Measurements from ENCODE around the gene RUBCN.

The RUBCN gene

DNA sequence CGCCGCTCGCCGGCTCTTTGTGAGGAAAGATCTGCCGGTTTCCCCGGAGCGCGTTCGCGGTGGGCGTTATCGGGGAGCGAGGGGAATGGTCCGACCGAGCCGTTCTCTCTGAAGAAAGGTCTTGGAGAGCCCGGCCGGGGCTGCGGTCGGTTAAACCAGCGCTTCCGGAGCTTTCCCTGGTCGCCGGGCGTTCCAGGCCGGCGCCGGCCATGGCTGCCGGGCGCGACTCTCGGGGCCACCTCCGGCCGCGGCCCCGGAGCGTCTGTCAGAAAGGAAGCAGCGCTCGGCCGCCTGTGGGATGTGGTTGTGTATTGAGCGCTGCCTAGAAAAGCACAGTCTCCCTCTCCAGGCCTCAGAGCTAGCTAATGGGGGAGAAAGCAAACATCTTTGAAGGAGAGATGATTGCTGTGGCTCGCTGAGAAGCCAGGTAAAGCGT, 13.7 kb upstream of the RUBCN start:
- no peak overlapping the region for H3K27ac ChIP-seq (ENCODE audit: low read depth, low read length)
- no peaks in the 10 kb centered on the region for H3K9me3 ChIP-seq (ENCODE audit: control insufficient read depth, insufficient read depth, low read depth, low read length)
- H3K9ac ChIP-seq (ENCODE audit: low read length), result peak overlapping the region; percentile 59
- peak overlapping the region; percentile 81 for H3K4me3 ChIP-seq (ENCODE audit: low read depth, low read length)
- H3K36me3 ChIP-seq (ENCODE audit: control insufficient read depth, insufficient read depth, low read length), result no peaks in the 10 kb centered on the region
- H3K27me3 ChIP-seq (ENCODE audit: control insufficient read depth, insufficient read depth, low read length), result peaks cover 25% of the 10 kb centered on the region
- peaks cover 6% of the 10 kb centered on the region; the same call in 1 of the 2 replicates for H3K4me1 ChIP-seq (ENCODE audit: control insufficient read depth, insufficient read depth, low read length)

DNA sequence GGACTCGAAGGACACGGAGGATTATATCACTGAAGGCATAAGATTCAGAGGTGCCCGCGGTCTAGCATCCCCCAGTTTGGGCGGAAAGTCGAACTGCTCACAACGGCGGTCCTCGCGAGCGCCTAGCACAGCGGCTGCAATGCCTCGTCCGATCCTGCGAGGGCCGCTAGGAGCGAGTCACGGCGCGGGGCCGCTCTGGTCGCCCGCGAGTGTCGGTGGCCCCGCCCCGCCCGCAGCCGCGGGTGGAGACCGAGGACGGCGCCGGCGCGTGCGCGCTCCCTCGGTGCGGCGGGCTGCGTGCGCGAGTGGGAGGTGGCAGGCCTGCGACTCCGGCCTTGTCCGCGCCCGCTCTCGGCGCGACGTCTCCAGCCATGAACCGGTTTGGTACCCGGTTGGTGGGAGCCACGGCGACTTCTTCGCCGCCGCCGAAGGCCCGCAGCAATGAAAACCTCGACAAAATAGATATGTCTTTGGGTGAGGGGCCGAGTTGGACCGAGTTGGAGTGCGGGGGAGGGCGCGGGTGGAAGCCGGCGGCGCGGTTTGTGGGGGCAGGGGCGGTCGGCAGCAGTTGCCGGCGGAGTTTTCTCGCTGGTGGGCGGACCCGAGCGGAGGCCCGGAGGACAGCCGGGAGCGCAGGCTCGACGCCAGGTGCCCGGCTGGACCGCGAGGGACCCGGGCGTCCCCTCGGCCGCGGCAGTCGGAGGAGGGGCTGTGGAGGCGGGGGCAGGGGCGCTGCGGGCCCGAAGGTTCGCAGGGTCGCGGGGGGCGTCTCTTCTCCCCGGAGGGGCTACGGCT, 13.1 kb upstream of the RUBCN start, which contains the start of gene FYTTD1:
TSS of gene FYTTD1 (plus strand) at position 283 of the 795 bp plus-strand sequence. CDS start at position 372, 89 bp downstream.
- Histone ChIP-seq H3K9ac (ENCODE audit: low read length) (peak within 1 kb of the TSS; percentile 59), H3K27ac (ENCODE audit: low read depth, low read length) (no peak within 1 kb of the TSS), H3K36me3 (ENCODE audit: control insufficient read depth, insufficient read depth, low read length) (no peaks in the 10 kb centered on the region), H3K4me3 (ENCODE audit: low read depth, low read length) (peak within 1 kb of the TSS; percentile 81), H3K4me1 (ENCODE audit: control insufficient read depth, insufficient read depth, low read length) (peaks cover 6% of the 10 kb centered on the region; the same call in 1 of the 2 replicates), H3K27me3 (ENCODE audit: control insufficient read depth, insufficient read depth, low read length) (peaks cover 25% of the 10 kb centered on the region), H3K9me3 (ENCODE audit: control insufficient read depth, insufficient read depth, low read depth, low read length) (no peaks in the 10 kb centered on the region)

DNA sequence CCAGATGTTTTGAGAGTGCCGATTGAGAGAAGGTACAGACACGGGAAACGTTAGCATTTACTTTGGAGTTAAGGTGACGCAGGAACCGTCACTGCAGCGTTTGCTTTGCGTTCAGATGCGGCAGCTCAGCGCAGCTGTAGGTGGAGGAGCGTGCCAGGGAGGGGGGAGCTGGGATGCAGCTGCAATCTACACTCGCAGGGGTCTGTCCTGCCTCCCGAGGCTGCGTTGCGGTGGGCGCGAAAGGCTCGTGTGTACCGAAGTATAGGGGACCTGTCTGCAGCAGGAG, 12.6 kb upstream of the RUBCN start:
- Histone ChIP-seq H3K27ac (ENCODE audit: low read depth, low read length) (no peak overlapping the region), H3K9ac (ENCODE audit: low read length) (peak overlapping the region; percentile 59), H3K4me1 (ENCODE audit: control insufficient read depth, insufficient read depth, low read length) (peaks cover 6% of the 10 kb centered on the region; the same call in 1 of the 2 replicates), H3K36me3 (ENCODE audit: control insufficient read depth, insufficient read depth, low read length) (no peaks in the 10 kb centered on the region), H3K27me3 (ENCODE audit: control insufficient read depth, insufficient read depth, low read length) (peaks cover 25% of the 10 kb centered on the region), H3K4me3 (ENCODE audit: low read depth, low read length) (peak overlapping the region; percentile 81), H3K9me3 (ENCODE audit: control insufficient read depth, insufficient read depth, low read depth, low read length) (no peaks in the 10 kb centered on the region)

DNA sequence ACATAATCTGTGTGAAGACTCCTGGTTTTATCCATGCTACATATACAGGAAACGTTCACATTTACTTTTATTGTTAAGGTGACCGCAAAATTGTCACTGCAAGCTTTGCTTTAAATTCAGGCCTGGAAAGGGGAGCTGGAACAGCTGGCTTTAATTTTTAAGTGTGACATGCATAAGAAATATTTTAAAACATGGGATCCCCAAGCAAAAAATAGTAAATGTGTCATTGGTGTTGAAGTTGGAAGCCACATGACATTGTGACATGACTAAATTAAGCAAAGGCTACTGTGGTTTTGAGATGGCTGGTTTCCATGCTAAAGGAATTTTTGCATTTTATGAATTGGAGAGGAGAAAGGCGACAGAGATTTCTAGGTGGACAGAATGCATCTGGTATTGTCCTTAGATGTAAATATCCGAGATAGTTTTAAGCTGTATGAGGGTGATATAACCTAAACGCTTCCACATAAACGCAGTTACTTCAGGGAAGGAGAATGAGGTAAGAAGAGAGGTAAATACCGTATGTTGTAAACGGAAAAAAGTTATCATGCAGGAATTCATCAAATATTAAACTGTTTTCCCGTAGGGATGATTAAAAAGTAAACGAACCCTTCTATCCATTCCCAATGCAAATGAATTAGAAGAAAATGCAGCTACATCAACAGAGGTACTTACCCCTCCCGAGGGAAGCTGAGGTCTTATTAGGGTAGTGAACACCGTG, 12.1 kb upstream of the RUBCN start:
- Histone ChIP-seq H3K4me3 (ENCODE audit: low read depth, low read length) (peak overlapping the region; percentile 81), H3K27me3 (ENCODE audit: control insufficient read depth, insufficient read depth, low read length) (peaks cover 25% of the 10 kb centered on the region), H3K4me1 (ENCODE audit: control insufficient read depth, insufficient read depth, low read length) (peaks cover 6% of the 10 kb centered on the region; the same call in 1 of the 2 replicates), H3K27ac (ENCODE audit: low read depth, low read length) (no peak overlapping the region), H3K36me3 (ENCODE audit: control insufficient read depth, insufficient read depth, low read length) (no peaks in the 10 kb centered on the region), H3K9me3 (ENCODE audit: control insufficient read depth, insufficient read depth, low read depth, low read length) (no peaks in the 10 kb centered on the region), H3K9ac (ENCODE audit: low read length) (peak overlapping the region; percentile 59)

DNA sequence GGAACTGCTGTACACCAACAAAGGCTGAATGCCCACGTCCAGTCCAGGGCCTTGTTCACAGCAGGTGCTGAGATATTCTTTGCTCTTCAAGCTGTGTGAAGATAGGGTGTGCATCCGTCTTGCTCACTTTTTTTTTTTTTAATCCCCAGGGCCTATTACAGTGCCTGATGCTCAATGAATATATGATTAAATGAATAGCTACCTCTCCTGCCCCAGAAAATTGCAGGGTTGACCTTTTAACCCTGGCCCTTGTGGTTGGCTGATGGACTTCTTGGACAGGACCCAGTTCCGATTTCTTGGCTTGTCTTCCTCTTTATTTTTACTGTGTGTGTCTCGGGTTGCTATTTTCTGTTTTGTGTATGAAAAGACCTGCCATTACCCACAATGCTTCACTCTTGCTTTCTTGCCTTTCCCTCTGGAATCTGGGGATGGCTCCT, 10.1 kb upstream of the RUBCN start:
- Histone ChIP-seq H3K4me3 (ENCODE audit: low read depth, low read length) (no peak overlapping the region), H3K9ac (ENCODE audit: low read length) (no peak overlapping the region), H3K36me3 (ENCODE audit: control insufficient read depth, insufficient read depth, low read length) (no peaks in the 10 kb centered on the region), H3K4me1 (ENCODE audit: control insufficient read depth, insufficient read depth, low read length) (peaks cover 6% of the 10 kb centered on the region; the same call in 1 of the 2 replicates), H3K27me3 (ENCODE audit: control insufficient read depth, insufficient read depth, low read length) (peaks cover 25% of the 10 kb centered on the region), H3K27ac (ENCODE audit: low read depth, low read length) (no peak overlapping the region), H3K9me3 (ENCODE audit: control insufficient read depth, insufficient read depth, low read depth, low read length) (no peaks in the 10 kb centered on the region)

GRCh38 chr3:197746209-197746608, 9.5 kb upstream of the RUBCN start:
- H3K9me3 ChIP-seq (ENCODE audit: control insufficient read depth, insufficient read depth, low read depth, low read length), result no peaks in the 10 kb centered on the region
- H3K27ac ChIP-seq (ENCODE audit: low read depth, low read length), result no peak overlapping the region
- no peak overlapping the region for H3K9ac ChIP-seq (ENCODE audit: low read length)

GRCh38 chr3:197742787-197743186, 6.1 kb upstream of the RUBCN start:
- no peak overlapping the region for H3K27ac ChIP-seq (ENCODE audit: low read depth, low read length)

More at GRCh38 chr3:197746209-197746608, 9.5 kb upstream of the RUBCN start:
- Histone ChIP-seq H3K4me1 (ENCODE audit: control insufficient read depth, insufficient read depth, low read length) (peaks cover 4% of the 10 kb centered on the region; the same call in 1 of the 2 replicates), H3K4me3 (ENCODE audit: low read depth, low read length) (no peak overlapping the region), H3K36me3 (ENCODE audit: control insufficient read depth, insufficient read depth, low read length) (no peaks in the 10 kb centered on the region), H3K27me3 (ENCODE audit: control insufficient read depth, insufficient read depth, low read length) (peaks cover 20% of the 10 kb centered on the region)

GRCh38 chr3:197737749-197738462, 1.2 kb upstream of the RUBCN start:
- no peaks in the 10 kb centered on the region; the same call in 1 of the 2 replicates for H3K4me1 ChIP-seq (ENCODE audit: control insufficient read depth, insufficient read depth, low read length)
- H3K36me3 ChIP-seq (ENCODE audit: control insufficient read depth, insufficient read depth, low read length), result no peaks in the 10 kb centered on the region
- peak overlapping the region; percentile 59 for H3K9ac ChIP-seq (ENCODE audit: low read length)
- no peaks in the 10 kb centered on the region for H3K9me3 ChIP-seq (ENCODE audit: control insufficient read depth, insufficient read depth, low read depth, low read length)
- H3K27me3 ChIP-seq (ENCODE audit: control insufficient read depth, insufficient read depth, low read length), result no peaks in the 10 kb centered on the region
- H3K4me3 ChIP-seq (ENCODE audit: low read depth, low read length), result peak overlapping the region; percentile 95
- no peak overlapping the region for H3K27ac ChIP-seq (ENCODE audit: low read depth, low read length)

More at GRCh38 chr3:197742787-197743186, 6.1 kb upstream of the RUBCN start:
- H3K9me3 ChIP-seq (ENCODE audit: control insufficient read depth, insufficient read depth, low read depth, low read length), result no peaks in the 10 kb centered on the region
- no peaks in the 10 kb centered on the region for H3K36me3 ChIP-seq (ENCODE audit: control insufficient read depth, insufficient read depth, low read length)
- no peak overlapping the region for H3K9ac ChIP-seq (ENCODE audit: low read length)
- H3K4me1 ChIP-seq (ENCODE audit: control insufficient read depth, insufficient read depth, low read length), result no peaks in the 10 kb centered on the region
- H3K27me3 ChIP-seq (ENCODE audit: control insufficient read depth, insufficient read depth, low read length), result no peaks in the 10 kb centered on the region
- H3K4me3 ChIP-seq (ENCODE audit: low read depth, low read length), result no peak overlapping the region

- Histone ChIP-seq H3K9me3 (ENCODE audit: control insufficient read depth, insufficient read depth, low read depth, low read length) (no peaks in the 10 kb centered on the region), H3K27me3 (ENCODE audit: control insufficient read depth, insufficient read depth, low read length) (no peaks in the 10 kb centered on the region), H3K9ac (ENCODE audit: low read length) (peak overlapping the region; percentile 59), H3K4me3 (ENCODE audit: low read depth, low read length) (peak overlapping the region; percentile 95), H3K27ac (ENCODE audit: low read depth, low read length) (peak overlapping the region; percentile 45; the same call in 1 of the 2 replicates), H3K36me3 (ENCODE audit: control insufficient read depth, insufficient read depth, low read length) (no peaks in the 10 kb centered on the region), H3K4me1 (ENCODE audit: control insufficient read depth, insufficient read depth, low read length) (no peaks in the 10 kb centered on the region; the same call in 1 of the 2 replicates)
Measured at GRCh38 chr3:197737319-197737649, 580 bp upstream of the RUBCN start.

DNA sequence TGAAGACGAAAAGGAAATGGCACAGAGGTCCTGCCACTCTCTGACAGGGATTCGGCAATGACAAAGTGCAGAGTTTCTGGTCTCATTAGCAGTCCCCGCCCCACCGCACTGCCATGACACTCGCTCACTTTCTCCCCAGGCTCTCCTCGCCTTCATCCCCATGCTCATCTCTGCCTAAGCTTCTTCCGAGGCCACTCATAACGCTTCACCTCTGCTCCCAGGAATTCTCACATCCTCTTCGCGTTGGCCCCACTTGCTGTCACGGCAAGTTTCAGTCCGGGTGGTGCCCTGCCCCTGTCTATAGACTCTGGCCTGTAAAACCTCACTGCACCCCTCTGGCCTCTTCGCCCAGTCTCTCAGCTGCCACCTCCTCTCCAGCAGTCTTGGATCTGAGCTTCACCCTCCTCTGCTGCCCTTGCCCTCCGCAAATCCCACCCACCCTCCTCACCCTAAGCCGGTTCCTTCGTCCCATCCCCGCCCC, 654 bp downstream of the RUBCN start:
- no peaks in the 10 kb centered on the region for H3K36me3 ChIP-seq (ENCODE audit: control insufficient read depth, insufficient read depth, low read length)
- peak overlapping the region; percentile 95 for H3K4me3 ChIP-seq (ENCODE audit: low read depth, low read length)
- peak overlapping the region; percentile 18 for H3K9ac ChIP-seq (ENCODE audit: low read length)
- no peak overlapping the region for H3K27ac ChIP-seq (ENCODE audit: low read depth, low read length)
- no peaks in the 10 kb centered on the region for H3K27me3 ChIP-seq (ENCODE audit: control insufficient read depth, insufficient read depth, low read length)
- no peaks in the 10 kb centered on the region; the same call in 1 of the 2 replicates for H3K4me1 ChIP-seq (ENCODE audit: control insufficient read depth, insufficient read depth, low read length)
- H3K9me3 ChIP-seq (ENCODE audit: control insufficient read depth, insufficient read depth, low read depth, low read length), result no peaks in the 10 kb centered on the region

Measured in HUES6 (cell line).